Kidney (tissue), 14 donors: ENCODE results near the gene AQP3. TPM values are rescaled to one million over a fixed set of nuclear protein-coding genes. Genes with fewer than 3 reads are reported as not detected.
"Not testable (repeated sequence)": the region's sequence is repeated elsewhere in the genome, so short reads cannot be mapped to it uniquely, and the experiment has no call there.

ENCODE experiments used
- DNase-seq, 5 donors: peaks; one replicate each; pipeline ENCODE4 v3.0.0-alpha.2; 2013 to 2020
- FAIRE-seq: peaks from 2 replicates; lab custom pipeline; 2012; peaks lifted over from hg19 to GRCh38; lab: Jason Lieb, UNC
- H3K27ac ChIP-seq, 2 donors: one replicate each; pipeline ENCODE4 v1.7.0; 2013; ENCODE audit warnings: low read depth in 2 of 2, low read length in 2 of 2, inconsistent platforms in 1 of 2
- H3K27me3 ChIP-seq: one replicate; pipeline ENCODE4 v1.7.1; 2013; ENCODE audit warnings: low read length, inconsistent platforms; ENCODE audit not compliant: control insufficient read depth, insufficient read depth
- H3K36me3 ChIP-seq, 3 donors: one replicate each; pipeline versions ENCODE4 v1.7.0 to v1.7.1; 2013; ENCODE audit warnings: low read length in 3 of 3, control low read depth in 1 of 3, inconsistent platforms in 1 of 3; ENCODE audit not compliant: insufficient read depth in 3 of 3, control insufficient read depth in 2 of 3
- H3K4me1 ChIP-seq, 3 donors: one replicate each; pipeline versions ENCODE4 v1.7.0 to v1.7.1; 2013; ENCODE audit warnings: low read length in 3 of 3, inconsistent platforms in 1 of 3, low read depth in 1 of 3; ENCODE audit not compliant: control insufficient read depth in 2 of 3, insufficient read depth in 2 of 3
- H3K4me3 ChIP-seq, 3 donors: one replicate each; pipeline versions ENCODE4 v1.7.0 to v1.8.1; 2013; ENCODE audit warnings: low read length in 3 of 3, control low read depth in 1 of 3, inconsistent platforms in 1 of 3
- H3K9ac ChIP-seq, 3 donors: one replicate each; pipeline versions ENCODE4 v1.7.0 to v1.7.1; 2013; ENCODE audit warnings: low read length in 3 of 3, control low read depth in 1 of 3, inconsistent platforms in 1 of 3
- H3K9me3 ChIP-seq, 3 donors: one replicate each; pipeline versions ENCODE4 v1.7.0 to v1.7.1; 2013; ENCODE audit warnings: low read length in 3 of 3, control low read depth in 1 of 3, inconsistent platforms in 1 of 3; ENCODE audit not compliant: control insufficient read depth in 2 of 3, insufficient read depth in 1 of 3
- CTCF ChIP-seq: IDR thresholded peaks from 3 replicates; pipeline ENCODE4 v1.5.1; 2012; ENCODE audit warnings: mild to moderate bottlenecking, moderate library complexity, borderline replicate concordance; ENCODE audit not compliant: insufficient read depth; ENCODE audit errors: extremely low read depth
- intact Hi-C: fragments of 100-400 bp; cut with DNase I; formaldehyde crosslinking; loops from one replicate; pipeline ENCODE4 v1.11.1; 2022
- polyA plus RNA-seq: library from polyadenylated mRNA; stranded (reverse); fragments of 350-450 nt; fragmentation: Illumina TruSeq; extraction: RNeasy Lipid Tissue Mini Kit (QIAGEN cat#74804); gene quantifications from one replicate; pipeline ENCODE4 v1.2.3, GENCODE V29; 2014; ENCODE audit warnings: low read depth, low replicate concordance; ENCODE audit not compliant: insufficient read depth
- total RNA-seq: library from RNA; stranded (reverse); fragmentation: NEBNext Ultra II Directional; extraction: Animal tissue kit (Norgen Biotek cat#: 25700); gene quantifications from one replicate; pipeline ENCODE4 v1.2.1, GENCODE V29; 2021
- donor health status: control.
- donor health status: control.
- donor health status: control.
- donor health status: control.
- donor health status: control.
- donor health status: DM: yes; HTN: yes; CAD: no.
- donor health status: Normal renal cell carcinoma (clear cell type).

AQP3 gene
- total and polyA plus RNA-seq, 2 donors from 2014 or later: 135 to 401 TPM

- Histone ChIP-seq H3K4me1 (peaks cover 0 to 2% (median 0%) of the 10 kb centered on the region in 3 donors), H3K36me3 (no peaks in the 10 kb centered on the region), H3K9me3 (no peaks in the 10 kb centered on the region), H3K27ac (peak overlapping the region in 1 of 2 donors; percentile 77), H3K9ac (no peak overlapping the region), H3K4me3 (no peak overlapping the region), H3K27me3 (no peaks in the 10 kb centered on the region)
- TF ChIP-seq CTCF: no peak
- FAIRE-seq (no peak), DNase-seq (no peak)
- intact Hi-C loops: no loop called here
Measured at GRCh38 chr9:33425128-33425533, 22.3 kb downstream of the AQP3 start.

- H3K36me3 ChIP-seq, intact Hi-C loops, H3K27ac ChIP-seq, H3K27me3 ChIP-seq, H3K4me1 ChIP-seq, H3K9me3 ChIP-seq, H3K4me3 ChIP-seq, FAIRE-seq, H3K9ac ChIP-seq, DNase-seq: not testable (repeated sequence)
Measured at GRCh38 chr9:33424492-33424891, 22.9 kb downstream of the AQP3 start.

- H3K36me3 ChIP-seq, H3K27me3 ChIP-seq, FAIRE-seq, H3K4me3 ChIP-seq, H3K4me1 ChIP-seq, intact Hi-C loops, DNase-seq, H3K27ac ChIP-seq, H3K9me3 ChIP-seq, H3K9ac ChIP-seq: not testable (repeated sequence)
Measured at GRCh38 chr9:33424043-33424442, 23.4 kb downstream of the AQP3 start.

GRCh38 chr9:33419708-33420303 lies 27.6 kb downstream of the AQP3 start:
- intact Hi-C loops: no loop called here
- Histone ChIP-seq H3K27me3 (no peaks in the 10 kb centered on the region), H3K4me3 (no peak overlapping the region), H3K4me1 (peaks cover 0 to 8% (median 0%) of the 10 kb centered on the region in 3 donors), H3K27ac (no peak overlapping the region), H3K36me3 (no peaks in the 10 kb centered on the region), H3K9ac (no peak overlapping the region), H3K9me3 (no peaks in the 10 kb centered on the region)
- no peak for DNase-seq
- FAIRE-seq: no peak
- TF ChIP-seq CTCF: no peak
